Kidney (tissue), 14 donors: ENCODE results near the gene ANKS1B. TPM values are rescaled to one million over a fixed set of nuclear protein-coding genes. Genes with fewer than 3 reads are reported as not detected.

ENCODE experiments used
- DNase-seq, 5 donors: peaks; one replicate each; pipeline ENCODE4 v3.0.0-alpha.2; 2013 to 2020
- FAIRE-seq: peaks from 2 replicates; lab custom pipeline; 2012; peaks lifted over from hg19 to GRCh38; lab: Jason Lieb, UNC
- H3K27ac ChIP-seq, 2 donors: one replicate each; pipeline ENCODE4 v1.7.0; 2013; ENCODE audit warnings: low read depth in 2 of 2, low read length in 2 of 2, inconsistent platforms in 1 of 2
- H3K27me3 ChIP-seq: one replicate; pipeline ENCODE4 v1.7.1; 2013; ENCODE audit warnings: low read length, inconsistent platforms; ENCODE audit not compliant: control insufficient read depth, insufficient read depth
- H3K36me3 ChIP-seq, 3 donors: one replicate each; pipeline versions ENCODE4 v1.7.0 to v1.7.1; 2013; ENCODE audit warnings: low read length in 3 of 3, control low read depth in 1 of 3, inconsistent platforms in 1 of 3; ENCODE audit not compliant: insufficient read depth in 3 of 3, control insufficient read depth in 2 of 3
- H3K4me1 ChIP-seq, 3 donors: one replicate each; pipeline versions ENCODE4 v1.7.0 to v1.7.1; 2013; ENCODE audit warnings: low read length in 3 of 3, inconsistent platforms in 1 of 3, low read depth in 1 of 3; ENCODE audit not compliant: control insufficient read depth in 2 of 3, insufficient read depth in 2 of 3
- H3K4me3 ChIP-seq, 3 donors: one replicate each; pipeline versions ENCODE4 v1.7.0 to v1.8.1; 2013; ENCODE audit warnings: low read length in 3 of 3, control low read depth in 1 of 3, inconsistent platforms in 1 of 3
- H3K9ac ChIP-seq, 3 donors: one replicate each; pipeline versions ENCODE4 v1.7.0 to v1.7.1; 2013; ENCODE audit warnings: low read length in 3 of 3, control low read depth in 1 of 3, inconsistent platforms in 1 of 3
- H3K9me3 ChIP-seq, 3 donors: one replicate each; pipeline versions ENCODE4 v1.7.0 to v1.7.1; 2013; ENCODE audit warnings: low read length in 3 of 3, control low read depth in 1 of 3, inconsistent platforms in 1 of 3; ENCODE audit not compliant: control insufficient read depth in 2 of 3, insufficient read depth in 1 of 3
- CTCF ChIP-seq: IDR thresholded peaks from 3 replicates; pipeline ENCODE4 v1.5.1; 2012; ENCODE audit warnings: mild to moderate bottlenecking, moderate library complexity, borderline replicate concordance; ENCODE audit not compliant: insufficient read depth; ENCODE audit errors: extremely low read depth
- intact Hi-C: fragments of 100-400 bp; cut with DNase I; formaldehyde crosslinking; loops from one replicate; pipeline ENCODE4 v1.11.1; 2022
- polyA plus RNA-seq: library from polyadenylated mRNA; stranded (reverse); fragments of 350-450 nt; fragmentation: Illumina TruSeq; extraction: RNeasy Lipid Tissue Mini Kit (QIAGEN cat#74804); gene quantifications from one replicate; pipeline ENCODE4 v1.2.3, GENCODE V29; 2014; ENCODE audit warnings: low read depth, low replicate concordance; ENCODE audit not compliant: insufficient read depth
- total RNA-seq: library from RNA; stranded (reverse); fragmentation: NEBNext Ultra II Directional; extraction: Animal tissue kit (Norgen Biotek cat#: 25700); gene quantifications from one replicate; pipeline ENCODE4 v1.2.1, GENCODE V29; 2021
- donor health status: control.
- donor health status: control.
- donor health status: control.
- donor health status: control.
- donor health status: control.
- donor health status: DM: yes; HTN: yes; CAD: no.
- donor health status: Normal renal cell carcinoma (clear cell type).

The ANKS1B gene
- total and polyA plus RNA-seq, 2 donors from 2014 or later, result 1.7 to 5.8 TPM

GRCh38 chr12:99170037-99170436, 814.7 kb downstream of the ANKS1B start:
- Histone ChIP-seq H3K9ac (no peak overlapping the region), H3K36me3 (no peaks in the 10 kb centered on the region), H3K9me3 (no peaks in the 10 kb centered on the region), H3K4me1 (no peaks in the 10 kb centered on the region), H3K4me3 (no peak overlapping the region), H3K27ac (no peak overlapping the region), H3K27me3 (no peaks in the 10 kb centered on the region)
- intact Hi-C loops, result no loop called here
- DNase-seq (peak in 3 of 5 donors; percentile 23 to 46 (median 33)), FAIRE-seq (no peak)
- no peak for TF ChIP-seq CTCF

- no peaks in the 10 kb centered on the region for H3K36me3 ChIP-seq
- intact Hi-C loops, result no loop called here
- H3K9me3 ChIP-seq, result peaks cover 0 to 2% (median 0%) of the 10 kb centered on the region in 3 donors
- no peaks in the 10 kb centered on the region for H3K27me3 ChIP-seq
- no peak for FAIRE-seq
- H3K4me1 ChIP-seq, result no peaks in the 10 kb centered on the region
- H3K27ac ChIP-seq, result no peak overlapping the region
- no peak overlapping the region for H3K9ac ChIP-seq
- TF ChIP-seq CTCF, result no peak
- no peak overlapping the region for H3K4me3 ChIP-seq
- no peak for DNase-seq
Observed at GRCh38 chr12:99157946-99158345, 826.8 kb downstream of the ANKS1B start.

- TF ChIP-seq CTCF, result no peak
- no peaks in the 10 kb centered on the region for H3K36me3 ChIP-seq
- H3K4me1 ChIP-seq, result no peaks in the 10 kb centered on the region
- H3K27me3 ChIP-seq, result no peaks in the 10 kb centered on the region
- intact Hi-C loops, result no loop called here
- DNase-seq, result no peak
- H3K9ac ChIP-seq, result no peak overlapping the region
- no peak for FAIRE-seq
- H3K27ac ChIP-seq, result no peak overlapping the region
- H3K4me3 ChIP-seq, result peak overlapping the region in 1 of 3 donors; percentile 61
- H3K9me3 ChIP-seq, result peaks cover 0 to 2% (median 0%) of the 10 kb centered on the region in 3 donors
Observed at GRCh38 chr12:99154983-99155336, 829.8 kb downstream of the ANKS1B start.
